ENCODE measurements around the gene MCL1.

DNA sequence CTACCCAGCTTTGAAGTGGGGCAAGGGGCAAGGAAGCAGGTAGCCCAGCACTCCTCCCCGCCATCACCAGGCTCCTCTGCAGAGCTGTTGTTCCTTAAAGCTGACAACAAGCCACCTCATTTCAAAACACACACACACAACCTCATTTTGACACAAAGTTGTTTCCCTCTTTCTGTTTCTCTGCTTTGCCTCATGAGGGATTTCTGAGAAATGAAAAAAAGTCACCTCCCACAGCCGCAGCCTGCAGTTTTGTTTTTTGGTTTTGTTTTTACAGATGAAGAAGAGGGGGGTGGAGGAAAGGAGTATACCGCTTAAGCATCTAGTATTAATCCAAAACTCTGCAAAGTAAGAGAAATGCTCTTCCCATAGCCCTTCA is 12.1 kb downstream of the MCL1 start:
- TF ChIP-seq ZFX (IDR thresholded peaks at IDR 0.05), result no peak
- TF ChIP-seq, protein P1, sequence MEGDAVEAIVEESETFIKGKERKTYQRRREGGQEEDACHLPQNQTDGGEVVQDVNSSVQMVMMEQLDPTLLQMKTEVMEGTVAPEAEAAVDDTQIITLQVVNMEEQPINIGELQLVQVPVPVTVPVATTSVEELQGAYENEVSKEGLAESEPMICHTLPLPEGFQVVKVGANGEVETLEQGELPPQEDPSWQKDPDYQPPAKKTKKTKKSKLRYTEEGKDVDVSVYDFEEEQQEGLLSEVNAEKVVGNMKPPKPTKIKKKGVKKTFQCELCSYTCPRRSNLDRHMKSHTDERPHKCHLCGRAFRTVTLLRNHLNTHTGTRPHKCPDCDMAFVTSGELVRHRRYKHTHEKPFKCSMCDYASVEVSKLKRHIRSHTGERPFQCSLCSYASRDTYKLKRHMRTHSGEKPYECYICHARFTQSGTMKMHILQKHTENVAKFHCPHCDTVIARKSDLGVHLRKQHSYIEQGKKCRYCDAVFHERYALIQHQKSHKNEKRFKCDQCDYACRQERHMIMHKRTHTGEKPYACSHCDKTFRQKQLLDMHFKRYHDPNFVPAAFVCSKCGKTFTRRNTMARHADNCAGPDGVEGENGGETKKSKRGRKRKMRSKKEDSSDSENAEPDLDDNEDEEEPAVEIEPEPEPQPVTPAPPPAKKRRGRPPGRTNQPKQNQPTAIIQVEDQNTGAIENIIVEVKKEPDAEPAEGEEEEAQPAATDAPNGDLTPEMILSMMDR (conservative IDR thresholded peaks at IDR 0.05), result no peak

Data from C4-2B (cell line).